IPS-20b (cell line): ENCODE results near the gene CASTOR1.

Experiments
- H3K27ac ChIP-seq: one replicate; pipeline ENCODE4 v1.5.1; 2013; ENCODE audit warnings: low read length
- H3K27me3 ChIP-seq: 2 replicates; pipeline ENCODE4 v1.6.1; 2013; ENCODE audit warnings: mild to moderate bottlenecking, low read length, inconsistent platforms; ENCODE audit not compliant: insufficient read depth
- H3K36me3 ChIP-seq: 2 replicates; pipeline ENCODE4 v1.6.1; 2013; ENCODE audit warnings: low read depth, mild to moderate bottlenecking, inconsistent platforms, low read length, moderate library complexity; ENCODE audit not compliant: insufficient read depth
- H3K4me1 ChIP-seq: 2 replicates; pipeline ENCODE4 v1.6.1; 2013; ENCODE audit warnings: mild to moderate bottlenecking, control low read depth, inconsistent platforms, low read length, moderate library complexity; ENCODE audit not compliant: insufficient read depth
- H3K4me3 ChIP-seq: 2 replicates; pipeline ENCODE4 v1.5.1; 2013; ENCODE audit warnings: mild to moderate bottlenecking, low read length, inconsistent platforms
- H3K9ac ChIP-seq: 2 replicates; pipeline ENCODE4 v1.6.1; 2013; ENCODE audit warnings: low read depth, mild to moderate bottlenecking, inconsistent platforms, low read length, moderate library complexity
- H3K9me3 ChIP-seq: 2 replicates; pipeline ENCODE4 v1.6.1; 2013; ENCODE audit warnings: mild to moderate bottlenecking, low read depth, low read length, inconsistent platforms; ENCODE audit not compliant: insufficient read depth

Gene CASTOR1

DNA sequence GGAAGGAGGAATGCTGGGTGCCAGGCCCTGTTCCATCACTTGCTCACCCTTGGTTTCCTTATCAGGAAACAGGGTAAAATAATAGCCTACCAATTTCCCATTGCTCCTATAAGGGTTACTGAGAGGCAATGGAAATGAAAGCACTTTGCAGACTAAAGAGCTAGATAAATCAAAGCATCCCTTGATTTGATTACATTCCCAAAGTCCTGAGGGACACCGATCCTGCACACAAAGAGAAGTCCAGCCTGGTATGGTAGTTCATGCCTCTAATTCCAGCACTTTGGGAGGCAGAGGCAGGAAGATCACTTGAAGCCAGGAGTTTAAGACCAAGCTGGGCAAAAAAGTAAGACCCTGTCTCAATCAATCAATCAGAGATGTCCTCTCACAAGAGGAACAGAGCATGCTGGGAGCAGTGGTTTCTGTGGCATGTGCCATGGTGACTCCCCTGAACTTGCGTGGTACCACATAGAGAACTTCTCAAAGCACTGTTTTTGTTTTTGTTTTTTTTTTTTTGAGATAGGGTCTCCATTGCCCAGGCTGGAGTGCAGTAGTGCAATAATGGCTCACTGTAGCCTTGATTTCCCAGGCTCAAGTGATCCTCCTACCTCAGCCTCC, 26.8 kb upstream of the CASTOR1 start:
- no peaks in the 10 kb centered on the region for H3K36me3 ChIP-seq
- no peak overlapping the region for H3K27ac ChIP-seq
- H3K27me3 ChIP-seq: no peaks in the 10 kb centered on the region
- no peak overlapping the region for H3K4me3 ChIP-seq
- no peaks in the 10 kb centered on the region for H3K9me3 ChIP-seq
- H3K4me1 ChIP-seq: no peaks in the 10 kb centered on the region
- no peak overlapping the region for H3K9ac ChIP-seq

- no peaks in the 10 kb centered on the region for H3K4me1 ChIP-seq
- no peaks in the 10 kb centered on the region for H3K9me3 ChIP-seq
- H3K27ac ChIP-seq: no peak overlapping the region
- no peaks in the 10 kb centered on the region for H3K27me3 ChIP-seq
- H3K9ac ChIP-seq: no peak overlapping the region
- no peaks in the 10 kb centered on the region for H3K36me3 ChIP-seq
- no peak overlapping the region for H3K4me3 ChIP-seq
Observed at GRCh38 chr22:30314915-30315314, 25.6 kb upstream of the CASTOR1 start.

GRCh38 chr22:30313527-30314363, 24.4 kb upstream of the CASTOR1 start:
- Histone ChIP-seq H3K4me3 (no peak overlapping the region), H3K27ac (no peak overlapping the region), H3K9me3 (no peaks in the 10 kb centered on the region), H3K4me1 (no peaks in the 10 kb centered on the region), H3K36me3 (no peaks in the 10 kb centered on the region), H3K27me3 (no peaks in the 10 kb centered on the region), H3K9ac (no peak overlapping the region)

GRCh38 chr22:30312053-30312452, 22.7 kb upstream of the CASTOR1 start:
- H3K36me3 ChIP-seq: no peaks in the 10 kb centered on the region
- H3K4me3 ChIP-seq: no peak overlapping the region
- H3K27me3 ChIP-seq: no peaks in the 10 kb centered on the region
- no peaks in the 10 kb centered on the region for H3K9me3 ChIP-seq
- H3K9ac ChIP-seq: no peak overlapping the region
- H3K4me1 ChIP-seq: no peaks in the 10 kb centered on the region
- H3K27ac ChIP-seq: no peak overlapping the region

DNA sequence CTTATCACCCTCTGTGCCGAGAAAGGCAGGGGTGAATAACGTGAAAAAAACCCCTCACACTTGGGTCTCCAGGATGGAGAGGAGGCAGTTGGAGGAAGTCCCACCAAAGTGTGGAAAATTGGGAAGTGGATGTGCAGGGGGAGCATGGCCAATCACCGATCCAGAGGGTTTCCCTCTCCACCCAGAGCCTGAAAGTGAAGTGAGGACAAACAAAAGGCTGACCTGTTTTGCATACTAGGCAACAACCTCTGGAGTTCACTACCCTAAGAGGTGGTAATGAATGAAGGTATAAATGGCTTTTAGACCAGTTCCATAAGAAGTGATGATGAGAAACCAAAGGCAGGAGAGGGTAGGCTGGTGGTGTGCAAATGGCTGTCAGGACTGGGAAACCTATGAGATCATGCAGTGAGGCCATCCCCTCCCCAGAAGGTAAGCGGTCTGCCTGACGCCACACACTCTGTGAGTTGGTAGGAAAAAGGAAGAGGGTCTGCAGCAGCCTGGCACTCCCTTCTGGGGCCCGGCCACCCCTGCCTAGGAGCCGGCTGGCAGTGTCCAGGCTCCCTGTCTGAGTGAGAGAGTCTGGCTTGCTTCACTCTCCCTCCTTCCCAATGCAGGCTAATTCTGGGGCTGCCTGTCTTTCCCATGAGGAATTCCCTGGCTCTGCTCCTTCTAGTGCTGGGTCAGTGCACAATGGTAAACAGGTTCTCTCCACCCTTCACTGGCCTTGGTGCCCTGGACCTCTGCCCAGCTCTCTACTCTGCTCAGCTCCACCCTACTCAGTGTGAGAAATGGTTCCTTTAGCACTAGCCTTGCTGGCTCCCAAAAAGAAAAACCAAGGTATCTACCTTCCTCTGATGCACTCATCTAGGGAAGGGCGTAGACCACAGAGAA, 21.8 kb upstream of the CASTOR1 start:
- Histone ChIP-seq H3K27ac (no peak overlapping the region), H3K4me3 (no peak overlapping the region), H3K4me1 (no peaks in the 10 kb centered on the region), H3K9me3 (no peaks in the 10 kb centered on the region), H3K27me3 (no peaks in the 10 kb centered on the region), H3K9ac (no peak overlapping the region), H3K36me3 (no peaks in the 10 kb centered on the region)

DNA sequence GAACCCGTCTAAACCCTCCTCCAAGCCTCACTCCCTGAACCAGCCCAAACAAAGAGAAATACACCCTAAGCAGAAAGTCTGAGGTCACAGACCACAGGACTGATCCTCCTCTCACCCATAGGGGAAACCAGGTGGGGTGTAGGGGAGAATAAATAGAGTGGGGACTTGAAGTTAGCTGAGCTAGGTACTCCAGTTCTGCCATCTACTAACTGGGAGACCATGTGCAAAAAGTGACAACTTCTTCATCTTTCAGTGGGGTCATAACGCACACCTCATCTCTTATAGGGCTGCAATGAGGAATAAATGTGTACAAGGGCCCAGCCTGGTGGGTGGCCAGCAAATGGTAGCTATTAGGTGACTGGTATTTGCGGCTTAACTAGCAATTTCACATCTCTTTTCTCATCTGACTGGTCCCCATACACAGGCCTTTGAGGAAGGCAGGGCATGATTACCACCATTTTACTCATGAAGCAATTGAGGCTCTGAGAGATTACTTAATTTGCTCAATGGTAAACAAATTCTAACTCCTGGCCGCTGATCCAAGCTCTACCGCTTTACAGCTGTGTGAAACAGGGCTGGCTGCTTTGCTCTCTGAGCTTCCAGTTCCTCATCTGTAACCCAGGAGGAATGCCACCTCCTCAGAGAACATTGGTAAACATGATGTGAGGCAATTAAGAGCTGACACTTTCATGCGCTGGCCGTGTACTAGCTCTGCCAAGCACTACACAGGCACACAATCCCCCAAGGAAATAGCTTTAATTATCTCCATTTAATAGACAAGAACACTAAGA, 20.8 kb upstream of the CASTOR1 start:
- no peak overlapping the region for H3K27ac ChIP-seq
- no peak overlapping the region for H3K4me3 ChIP-seq
- H3K27me3 ChIP-seq: no peaks in the 10 kb centered on the region
- H3K9me3 ChIP-seq: no peaks in the 10 kb centered on the region
- H3K9ac ChIP-seq: no peak overlapping the region
- H3K36me3 ChIP-seq: no peaks in the 10 kb centered on the region
- H3K4me1 ChIP-seq: no peaks in the 10 kb centered on the region

DNA sequence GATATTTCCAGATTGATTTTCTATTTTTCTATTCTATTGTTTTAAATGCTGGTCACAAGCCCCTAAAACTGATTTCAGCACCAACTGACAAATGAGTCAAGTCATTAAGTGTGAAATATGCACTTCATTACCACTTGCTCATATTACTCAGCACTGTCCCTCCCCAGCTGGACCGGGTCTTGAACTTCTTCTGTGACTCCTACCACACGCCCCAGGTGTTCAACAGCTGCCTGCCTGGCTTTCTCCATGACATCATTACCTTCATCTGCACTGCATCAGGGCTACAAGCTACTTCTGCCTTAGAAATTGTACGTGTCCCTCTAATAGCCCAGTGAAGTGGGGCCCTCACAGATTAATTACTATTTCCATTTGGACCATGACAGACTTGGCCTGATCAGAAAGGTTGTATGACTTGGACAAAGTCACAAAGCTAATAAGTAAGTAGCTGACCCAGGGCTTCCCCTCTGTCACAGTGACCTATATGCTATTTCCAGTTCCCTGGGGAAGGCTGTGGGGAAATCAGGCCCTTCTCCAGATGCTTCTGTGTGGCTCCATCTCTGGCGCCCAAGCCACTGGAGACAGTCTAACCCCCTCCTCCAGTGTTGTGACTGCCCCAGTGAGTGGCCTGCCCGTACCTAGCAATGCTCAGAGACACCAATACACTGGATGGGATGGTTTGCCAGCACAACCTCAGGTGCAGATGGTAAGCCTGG, 19.4 kb upstream of the CASTOR1 start:
- no peak overlapping the region for H3K27ac ChIP-seq
- H3K9me3 ChIP-seq: no peaks in the 10 kb centered on the region
- H3K4me3 ChIP-seq: no peak overlapping the region
- H3K36me3 ChIP-seq: no peaks in the 10 kb centered on the region
- no peaks in the 10 kb centered on the region for H3K27me3 ChIP-seq
- no peak overlapping the region for H3K9ac ChIP-seq
- H3K4me1 ChIP-seq: no peaks in the 10 kb centered on the region

GRCh38 chr22:30308093-30308492, 18.8 kb upstream of the CASTOR1 start:
- H3K4me1 ChIP-seq: no peaks in the 10 kb centered on the region
- H3K27me3 ChIP-seq: no peaks in the 10 kb centered on the region
- no peaks in the 10 kb centered on the region for H3K9me3 ChIP-seq
- no peaks in the 10 kb centered on the region for H3K36me3 ChIP-seq
- H3K4me3 ChIP-seq: no peak overlapping the region
- no peak overlapping the region for H3K9ac ChIP-seq
- H3K27ac ChIP-seq: no peak overlapping the region

DNA sequence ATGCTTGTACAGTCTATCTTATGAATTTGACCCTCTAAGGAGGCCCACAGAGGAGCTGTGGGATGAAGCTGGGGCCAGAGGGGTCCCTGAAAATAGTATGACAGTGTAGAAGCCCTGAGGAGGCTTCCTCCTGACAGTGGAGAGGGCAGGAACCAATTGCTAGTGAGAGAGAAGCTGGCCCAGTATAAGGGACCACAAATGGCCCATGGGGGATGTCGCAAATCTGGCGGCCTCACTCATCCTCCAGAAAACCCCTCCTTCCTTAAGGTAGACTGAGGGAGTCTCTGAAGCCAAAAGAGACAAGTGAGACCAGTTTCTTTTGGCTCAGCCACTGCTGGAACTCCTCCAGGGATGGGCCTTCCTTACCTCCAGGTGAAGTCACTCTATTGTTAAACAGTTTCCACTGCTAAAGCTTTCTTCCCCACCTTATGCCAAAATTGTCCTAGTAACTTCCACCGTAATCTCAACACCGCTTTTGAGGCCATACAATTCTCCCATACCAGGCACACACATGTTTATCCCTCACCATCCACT, 17.8 kb upstream of the CASTOR1 start:
- H3K36me3 ChIP-seq: no peaks in the 10 kb centered on the region
- H3K27ac ChIP-seq: no peak overlapping the region
- H3K9ac ChIP-seq: no peak overlapping the region
- no peaks in the 10 kb centered on the region for H3K4me1 ChIP-seq
- H3K9me3 ChIP-seq: no peaks in the 10 kb centered on the region
- H3K27me3 ChIP-seq: no peaks in the 10 kb centered on the region
- no peak overlapping the region for H3K4me3 ChIP-seq

- H3K4me1 ChIP-seq: no peaks in the 10 kb centered on the region
Observed at GRCh38 chr22:30306627-30307011, 17.3 kb upstream of the CASTOR1 start.

More at GRCh38 chr22:30306627-30307011, 17.3 kb upstream of the CASTOR1 start:
- Histone ChIP-seq H3K27me3 (no peaks in the 10 kb centered on the region), H3K27ac (no peak overlapping the region), H3K4me3 (no peak overlapping the region), H3K9me3 (no peaks in the 10 kb centered on the region), H3K9ac (no peak overlapping the region), H3K36me3 (no peaks in the 10 kb centered on the region)
